A673 (cell line): Measurements from ENCODE around the gene GRK1. TPM values are rescaled to one million over a fixed set of nuclear protein-coding genes. Genes with fewer than 3 reads are reported as not detected.
"Not testable (repeated sequence)": the region's sequence is repeated elsewhere in the genome, so short reads cannot be mapped to it uniquely, and the experiment has no call there.

Source experiments
- BruUV-seq: library from RNA; stranded (reverse); fragments of 400-500 nt; replicated peaks from 2 replicates; lab custom pipeline; 2021; lab: Mats Ljungman, UMichigan
- CTCF ChIA-PET: fragments of 300-600 bp; sonication (Branson Sonifier 250); formaldehyde crosslinking; loops from one replicate; lab custom pipeline; 2022; ENCODE audit warnings: antibody characterized with exemption; lab: Charles Lee
- POLR2A ChIA-PET: fragments of 300-600 bp; sonication (Branson Sonifier 250); formaldehyde crosslinking; loops from one replicate; lab custom pipeline; 2022; ENCODE audit warnings: antibody characterized with exemption; ENCODE audit not compliant: low non-redundant PET; lab: Charles Lee
- DNase-seq: peaks from one replicate; pipeline ENCODE4 v3.0.0-alpha.2; 2015; ENCODE audit warnings: low spot score
- H3K27ac ChIP-seq: fragments of 200-600 bp; sonication (generic); 2 replicates; pipeline ENCODE4 v1.5.1; 2016; ENCODE audit warnings: mixed run types, low read depth, mild to moderate bottlenecking, mixed read lengths, antibody characterized with exemption, low read length; ENCODE audit not compliant: poor library complexity, severe bottlenecking
- H3K27me3 ChIP-seq: fragments of 200-600 bp; sonication (generic); replicated peaks from 2 replicates; pipeline ENCODE4 v1.6.1; 2017; ENCODE audit warnings: mixed run types, low read depth, mild to moderate bottlenecking, mixed read lengths, antibody characterized with exemption, low read length; ENCODE audit not compliant: insufficient read depth, poor library complexity
- H3K36me3 ChIP-seq: fragments of 200-600 bp; sonication (generic); 2 replicates; pipeline ENCODE4 v1.6.1; 2016; ENCODE audit warnings: mixed run types, mild to moderate bottlenecking, mixed read lengths, antibody characterized with exemption, low read length; ENCODE audit not compliant: insufficient read depth, poor library complexity, severe bottlenecking
- H3K4me1 ChIP-seq: fragments of 200-600 bp; sonication (generic); 2 replicates; pipeline ENCODE4 v1.6.1; 2017; ENCODE audit warnings: mixed run types, mild to moderate bottlenecking, mixed read lengths, antibody characterized with exemption, low read length; ENCODE audit not compliant: insufficient read depth, poor library complexity, severe bottlenecking
- H3K4me3 ChIP-seq: fragments of 200-600 bp; sonication (generic); 2 replicates; pipeline ENCODE4 v1.5.1; 2016; ENCODE audit warnings: low read depth, mixed run types, mild to moderate bottlenecking, mixed read lengths, low read length; ENCODE audit not compliant: poor library complexity, severe bottlenecking
- H3K9me3 ChIP-seq: fragments of 200-600 bp; sonication (generic); 2 replicates; pipeline ENCODE4 v1.6.1; 2016; ENCODE audit warnings: mixed run types, low read depth, mild to moderate bottlenecking, mixed read lengths, antibody characterized with exemption, low read length; ENCODE audit not compliant: poor library complexity, severe bottlenecking
- CTCF ChIP-seq: fragments of 300-800, 200-600 bp; sonication (generic); conservative IDR thresholded peaks from 2 replicates; pipeline ENCODE4 v1.5.1; 2017; ENCODE audit warnings: low read depth, mild to moderate bottlenecking, antibody characterized with exemption, low read length, moderate library complexity, mixed read lengths
- EZH2 ChIP-seq: fragments of 200-600 bp; sonication (generic); IDR thresholded peaks from 2 replicates; pipeline ENCODE4 v1.6.1; 2017; ENCODE audit warnings: borderline replicate concordance, low read depth, mild to moderate bottlenecking, mixed read lengths, antibody characterized with exemption, low read length; ENCODE audit not compliant: poor library complexity, severe bottlenecking
- intact Hi-C: fragments of 100-400 bp; cut with micrococcal nuclease; formaldehyde crosslinking; loops from one replicate; pipeline ENCODE4 v1.10.0; 2022; ENCODE audit not compliant: unreplicated experiment
- total RNA-seq: library from RNA; stranded (reverse); gene quantifications from 2 replicates; pipeline ENCODE4 v1.2.3, GENCODE V29; 2021

The GRK1 gene
- total RNA-seq, 1 experiment from 2014 or later = not detected

- POLR2A ChIA-PET, DNase-seq, CTCF ChIA-PET, H3K36me3 ChIP-seq, H3K9me3 ChIP-seq, H3K4me3 ChIP-seq, BruUV-seq, intact Hi-C loops, H3K4me1 ChIP-seq, H3K27ac ChIP-seq: not testable (repeated sequence)
- peaks cover 24% of the 10 kb centered on the region for H3K27me3 ChIP-seq
These were observed 59.2 kb downstream of the GRK1 start for GRCh38 chr13:113726106-113726821.

- peaks cover 24% of the 10 kb centered on the region for H3K27me3 ChIP-seq
- H3K4me3 ChIP-seq = no peak overlapping the region
- intact Hi-C loops = no loop called here
- ChIA-PET CTCF (no interaction called here), POLR2A (no interaction called here)
- TF ChIP-seq EZH2 (no peak), CTCF (no peak)
- DNase-seq = no peak
- H3K4me1 ChIP-seq = no peaks in the 10 kb centered on the region
- BruUV-seq = no TSS peak
- H3K36me3 ChIP-seq = no peaks in the 10 kb centered on the region
- no peaks in the 10 kb centered on the region for H3K9me3 ChIP-seq
- no peak overlapping the region for H3K27ac ChIP-seq
These were observed 60.0 kb downstream of the GRK1 start for GRCh38 chr13:113726961-113727411.

GRCh38 chr13:113728571-113729054 lies 61.6 kb downstream of the GRK1 start:
- intact Hi-C loops = no loop called here
- no peak for TF ChIP-seq CTCF
- TF ChIP-seq EZH2 = no peak
- Histone ChIP-seq H3K27ac (no peak overlapping the region), H3K9me3 (no peaks in the 10 kb centered on the region), H3K27me3 (peaks cover 24% of the 10 kb centered on the region), H3K4me3 (no peak overlapping the region), H3K36me3 (no peaks in the 10 kb centered on the region), H3K4me1 (no peaks in the 10 kb centered on the region)
- CTCF ChIA-PET = interaction anchor here (0.6 kb wide), 1 partner anchor 9 kb away, joined by 3 read pairs; no protein-coding TSS in a partner anchor
- BruUV-seq = no TSS peak
- POLR2A ChIA-PET = no interaction called here
- DNase-seq = no peak
